COLO668 (cell line): ENCODE results near the gene PTPN21.
A peak's percentile ranks its signal among the peaks of the same experiment; 100 is the strongest.

Experiments used
- DNase-seq: peaks from one replicate; lab custom pipeline; 2025; ENCODE audit not compliant: unreplicated experiment; lab: John Stamatoyannopoulos, UW

Gene PTPN21

DNA sequence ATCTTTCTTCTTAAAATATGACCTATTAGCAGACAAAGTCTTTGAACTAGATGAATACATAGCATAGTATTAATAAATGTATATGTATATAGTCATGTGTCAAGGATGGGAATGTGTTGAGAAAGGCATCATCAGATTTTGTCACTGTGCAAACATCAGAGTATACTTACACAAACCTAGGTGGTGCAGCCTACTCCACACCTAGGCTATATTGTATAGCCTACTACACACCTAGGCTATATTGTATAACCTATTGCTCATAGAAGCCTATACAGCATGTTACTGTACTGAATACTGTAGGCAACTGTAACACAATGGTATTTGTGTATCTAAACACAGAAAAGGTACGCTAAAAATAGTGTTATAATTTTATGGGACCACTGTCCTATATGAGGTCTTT, 47.6 kb downstream of the PTPN21 start:
- no peak for DNase-seq

DNA sequence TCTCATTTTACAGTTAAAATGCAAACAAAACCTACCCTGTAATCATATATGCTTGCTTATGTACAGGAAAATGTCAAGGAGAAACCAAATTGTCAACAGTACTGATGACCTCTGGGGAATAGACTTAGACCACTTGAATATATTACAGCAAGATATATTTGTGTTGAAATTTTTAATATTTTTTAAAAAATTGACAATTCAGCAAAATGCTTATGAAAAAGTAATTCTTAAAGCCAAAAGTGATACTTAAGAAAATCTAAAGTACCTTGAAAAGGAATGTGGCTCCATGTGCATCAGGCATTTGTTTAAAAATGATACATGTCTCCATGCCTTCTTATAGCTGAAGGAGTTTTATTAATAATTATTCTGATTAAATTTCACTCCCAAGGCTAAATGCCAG, 49.2 kb downstream of the PTPN21 start:
- DNase-seq = no peak

DNA sequence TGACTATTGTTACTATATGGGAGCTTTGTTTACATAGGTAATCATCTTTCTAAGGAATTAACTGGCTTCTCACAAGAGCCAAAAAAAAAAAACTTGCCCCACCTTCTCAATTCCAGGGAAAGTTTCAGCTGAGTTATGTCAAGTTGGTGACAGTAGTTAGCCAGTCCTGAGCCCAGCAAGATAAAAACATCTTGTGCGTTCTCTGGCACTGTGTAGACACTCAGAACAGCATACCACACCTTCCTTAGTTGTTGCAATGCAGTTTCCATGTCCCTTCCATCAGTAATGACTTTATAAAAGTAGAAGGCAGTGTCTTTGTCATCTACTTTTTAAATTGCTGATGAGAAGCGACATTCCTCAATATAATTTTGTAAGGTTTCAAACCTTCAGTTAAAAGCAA, 50.2 kb downstream of the PTPN21 start:
- DNase-seq = no peak

DNA sequence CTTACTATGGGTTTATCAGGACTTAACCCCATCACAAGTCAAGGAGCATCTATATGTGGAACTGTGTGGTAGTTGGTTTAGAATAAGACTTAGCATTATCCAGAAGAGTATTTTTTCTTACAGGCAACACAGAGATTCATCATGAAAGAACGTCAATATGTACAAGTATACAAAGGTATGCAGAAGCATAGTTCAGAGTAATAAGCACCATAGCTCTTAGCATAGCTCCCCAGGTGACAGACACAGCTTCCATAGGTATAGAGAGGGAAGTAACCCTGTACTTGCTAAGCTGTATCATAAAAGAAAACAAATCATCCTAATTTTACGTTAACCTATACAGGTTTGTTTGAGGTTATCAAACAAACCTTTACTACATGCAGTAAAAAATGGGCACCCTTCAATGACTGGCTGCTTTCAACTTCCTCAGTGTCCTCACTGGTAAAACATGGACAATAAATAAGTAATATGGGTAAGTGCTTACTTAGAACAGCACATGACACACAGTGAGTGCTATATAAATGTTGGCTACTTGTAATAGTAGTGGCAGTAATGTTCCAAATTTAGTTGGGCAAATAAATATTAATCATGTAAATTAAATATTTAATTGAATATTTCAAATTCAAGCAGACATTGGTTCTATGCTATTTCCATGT, 50.9 kb downstream of the PTPN21 start:
- no peak for DNase-seq

DNA sequence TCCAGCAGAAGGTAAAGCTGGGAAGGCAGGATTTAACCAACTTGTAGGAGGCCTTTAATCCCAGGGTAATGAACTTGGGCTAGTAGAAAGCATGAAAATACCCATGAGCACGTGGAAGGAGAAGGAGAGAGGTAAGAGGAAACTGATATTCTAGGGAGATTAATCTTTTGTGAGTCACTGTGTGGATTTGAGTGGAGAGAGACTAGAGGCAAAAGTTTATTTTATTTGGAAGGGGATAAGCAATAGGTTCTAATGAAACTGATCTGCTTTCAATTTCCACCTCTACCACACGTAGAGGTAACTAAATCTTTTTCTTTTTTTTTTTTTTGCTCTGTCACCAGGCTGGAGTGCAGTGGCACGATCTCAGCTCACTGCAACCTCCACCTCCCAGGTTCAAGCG, 52.1 kb downstream of the PTPN21 start:
- no peak for DNase-seq

DNA sequence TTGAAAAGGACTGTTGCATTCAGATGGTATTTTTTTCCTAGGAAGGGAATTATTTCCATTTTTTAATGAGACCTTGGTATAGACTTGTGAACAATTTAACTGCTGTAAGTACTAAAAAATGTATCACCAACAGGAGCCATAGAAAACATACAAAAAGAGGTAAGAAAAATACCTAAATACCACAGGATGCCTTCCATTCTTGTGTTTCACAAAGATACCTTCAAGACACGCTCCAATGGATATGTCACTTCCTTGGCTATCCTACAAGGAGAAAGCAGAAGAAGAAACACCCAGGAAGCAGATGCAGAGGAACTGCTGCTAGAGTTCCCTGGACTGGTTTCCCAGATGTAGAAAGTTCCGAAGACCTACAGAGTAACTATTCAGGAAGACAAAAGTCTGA, 54.2 kb downstream of the PTPN21 start:
- no peak for DNase-seq

DNA sequence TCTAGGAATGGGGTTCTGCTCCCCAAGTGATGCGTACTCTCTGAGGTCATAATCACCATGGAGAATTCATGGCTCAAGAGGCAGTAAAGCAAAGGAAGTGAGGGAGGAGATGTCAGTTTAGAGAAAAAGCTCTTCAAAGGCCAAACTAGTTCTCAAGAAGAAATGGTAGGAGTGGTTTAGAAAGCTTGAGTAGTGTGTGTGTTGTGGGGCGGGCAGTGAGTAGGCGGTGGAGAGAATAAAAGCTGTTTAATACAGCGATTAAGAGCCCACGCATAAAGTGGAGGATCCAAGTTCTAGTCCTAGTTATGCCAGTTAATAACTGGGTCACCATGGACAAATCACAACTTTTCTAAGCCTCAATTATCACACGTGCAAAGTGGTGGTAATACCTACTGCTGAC, 55.6 kb downstream of the PTPN21 start:
- no peak for DNase-seq

DNA sequence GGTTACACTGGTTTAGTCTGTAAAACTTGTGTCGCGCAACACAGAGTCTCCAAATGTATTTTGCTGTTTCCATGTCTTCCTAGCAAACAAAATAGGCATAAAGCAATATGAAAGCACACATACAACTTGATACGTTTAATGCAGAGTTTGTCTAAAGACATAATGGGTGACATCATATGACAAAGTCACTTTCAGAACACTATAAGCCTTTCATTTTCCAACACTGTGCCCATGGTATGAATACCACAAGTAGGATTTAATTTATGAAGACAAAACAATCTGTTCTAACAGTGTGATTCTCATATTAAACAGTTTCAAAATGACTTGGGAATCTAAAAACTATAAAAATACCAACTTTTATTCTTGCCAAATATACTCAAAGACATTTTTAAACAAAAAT, 58.4 kb downstream of the PTPN21 start:
- no peak for DNase-seq

DNA sequence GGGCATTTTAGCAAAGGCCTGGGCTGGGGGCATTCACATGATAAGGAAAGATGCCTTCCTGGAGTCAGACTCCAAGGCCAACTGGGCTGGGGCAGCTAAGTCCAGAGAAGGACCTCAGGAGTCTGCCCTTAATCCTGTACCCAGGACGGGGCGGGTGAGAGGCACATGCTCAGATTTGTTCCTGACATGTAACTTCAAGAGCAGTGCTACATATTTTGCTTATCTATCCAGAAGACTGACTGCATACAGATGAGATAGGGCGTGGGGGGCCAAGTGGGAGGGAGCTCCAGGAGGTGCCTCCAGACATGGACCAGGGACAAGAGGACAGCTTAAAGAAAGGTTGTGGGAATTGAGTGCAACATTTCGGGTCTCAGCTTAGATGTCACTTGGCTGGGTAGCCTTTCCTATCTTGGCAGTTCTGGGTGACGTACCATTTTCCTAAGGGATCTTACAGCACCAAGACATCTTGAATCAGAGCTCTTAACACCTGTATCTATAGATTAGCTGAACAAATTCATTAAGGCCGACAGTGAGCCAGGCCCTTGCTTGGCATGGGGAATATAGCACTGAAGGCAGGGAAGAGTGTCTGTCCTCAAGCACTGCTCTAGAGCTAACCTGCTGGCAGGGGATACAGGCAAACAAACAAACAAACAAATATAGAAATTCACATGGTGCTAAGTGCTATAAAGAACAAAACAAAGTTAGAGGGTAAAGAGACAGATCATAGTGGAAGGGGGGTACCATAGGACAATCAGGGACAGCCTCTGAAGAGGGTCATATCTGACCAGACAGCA, 61.2 kb downstream of the PTPN21 start:
- no peak for DNase-seq

DNA sequence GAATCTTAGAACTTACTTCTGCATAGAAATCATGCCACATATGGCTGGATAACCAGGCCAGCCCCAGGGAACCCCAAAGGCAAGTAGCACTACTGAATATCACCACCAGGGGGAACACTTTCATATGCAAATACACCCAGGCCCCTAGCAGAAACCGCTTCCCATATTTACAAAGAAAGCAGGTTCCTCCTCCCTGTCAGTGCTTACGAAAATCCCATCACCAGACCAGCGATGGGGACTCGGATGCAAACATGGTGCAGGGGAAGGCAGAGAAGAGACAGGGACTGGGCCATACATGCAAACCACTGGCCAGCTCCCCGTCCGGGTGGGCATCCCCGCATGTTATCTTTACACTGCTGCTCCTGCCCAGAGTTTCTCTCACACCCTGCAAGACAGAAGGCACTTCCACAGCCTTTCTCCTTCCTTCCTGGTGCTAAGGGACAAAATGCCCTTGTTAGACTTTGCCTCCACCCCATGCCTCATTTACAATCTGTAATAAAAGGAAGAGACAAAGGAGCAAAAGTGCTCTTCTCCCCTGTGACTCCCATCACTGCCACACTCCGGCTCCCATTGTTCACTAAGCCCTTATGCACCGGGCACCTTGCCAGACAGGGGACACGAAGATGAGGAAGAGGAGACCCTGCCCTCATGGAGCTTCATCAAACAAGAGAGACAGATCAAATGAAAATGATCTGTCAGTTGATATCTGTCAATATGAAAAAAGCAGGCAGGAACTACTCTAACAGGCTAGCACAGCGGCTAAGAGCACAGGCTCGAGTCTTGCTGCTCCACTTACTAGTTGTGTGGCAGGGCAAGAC, 62.3 kb downstream of the PTPN21 start:
- DNase-seq = peak; percentile 80

DNA sequence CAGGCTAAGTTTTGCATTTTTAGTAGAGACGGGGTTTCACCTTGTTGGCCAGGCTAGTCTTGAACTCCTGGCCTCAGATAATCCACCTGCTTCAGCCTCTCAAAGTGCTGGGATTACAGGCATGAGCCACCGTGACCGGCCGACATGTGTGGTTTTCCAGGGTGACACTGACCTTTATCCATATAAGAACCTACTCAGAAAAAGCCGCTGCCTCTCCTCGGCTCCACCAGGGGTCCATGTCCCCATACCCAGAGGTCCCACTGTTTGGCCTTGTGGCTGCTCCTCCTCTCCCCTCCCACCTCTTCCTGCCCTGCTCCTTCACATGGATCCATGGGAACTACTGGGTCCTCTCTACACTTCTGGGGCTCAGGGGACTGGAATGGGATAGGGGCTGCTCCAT, 64.6 kb downstream of the PTPN21 start:
- no peak for DNase-seq

DNA sequence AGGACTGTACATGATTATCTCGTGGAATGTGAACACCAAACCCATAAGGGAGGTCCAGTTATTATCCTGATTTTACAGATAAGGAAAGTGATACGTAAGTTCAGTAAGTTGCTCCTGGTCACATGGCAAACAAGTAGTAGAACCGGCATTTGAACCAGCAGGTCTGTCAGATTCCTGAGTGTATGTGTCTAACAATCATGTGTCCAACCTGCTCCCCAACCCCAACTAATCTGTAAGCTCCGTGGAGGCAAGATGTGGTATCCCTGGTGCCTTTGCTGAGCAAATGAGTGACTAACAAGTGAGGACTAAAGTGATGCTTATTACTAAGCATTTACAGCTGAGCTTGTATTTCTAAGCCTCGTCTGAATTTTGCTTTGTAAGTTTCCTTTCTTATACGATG, 65.9 kb downstream of the PTPN21 start:
- DNase-seq = no peak

DNA sequence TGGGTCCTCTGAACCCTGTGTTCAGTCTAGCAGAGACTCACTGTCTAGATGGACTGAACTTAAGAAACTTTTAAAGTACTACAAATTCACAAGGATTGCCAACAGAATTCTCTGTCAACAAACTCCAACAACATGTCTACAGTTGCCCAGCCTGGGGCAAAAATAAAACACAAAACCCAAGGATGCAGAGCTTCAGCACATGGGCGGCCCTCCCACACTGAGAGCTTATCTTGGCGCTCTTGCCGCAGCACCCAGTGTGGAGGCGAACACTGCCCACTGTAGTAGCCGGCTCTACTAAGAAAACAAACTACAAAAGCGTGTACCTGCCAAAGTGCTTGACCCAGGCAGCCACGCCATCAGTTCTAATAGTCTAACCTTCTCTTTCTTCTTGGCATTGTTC, 66.7 kb downstream of the PTPN21 start:
- DNase-seq = no peak

DNA sequence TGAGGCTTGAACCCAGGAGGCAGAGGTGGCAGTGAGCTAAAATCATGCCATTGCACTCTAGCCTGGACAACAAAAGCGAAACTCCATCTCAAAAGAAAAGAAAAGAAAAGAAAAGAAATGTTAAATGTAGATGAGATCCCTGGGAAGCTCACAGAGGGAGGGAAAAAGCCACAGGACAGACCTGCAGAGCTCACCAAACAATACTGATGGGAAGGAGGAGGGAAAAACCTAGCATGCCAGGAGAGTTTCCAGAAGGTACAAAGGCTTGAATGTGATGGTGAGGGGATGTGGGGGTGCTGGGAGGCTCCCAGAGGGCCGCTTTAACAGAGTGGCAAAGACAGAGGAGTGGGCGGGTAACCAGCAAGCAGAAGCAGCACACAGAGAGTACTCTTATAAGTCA, 72.3 kb downstream of the PTPN21 start:
- DNase-seq = no peak

DNA sequence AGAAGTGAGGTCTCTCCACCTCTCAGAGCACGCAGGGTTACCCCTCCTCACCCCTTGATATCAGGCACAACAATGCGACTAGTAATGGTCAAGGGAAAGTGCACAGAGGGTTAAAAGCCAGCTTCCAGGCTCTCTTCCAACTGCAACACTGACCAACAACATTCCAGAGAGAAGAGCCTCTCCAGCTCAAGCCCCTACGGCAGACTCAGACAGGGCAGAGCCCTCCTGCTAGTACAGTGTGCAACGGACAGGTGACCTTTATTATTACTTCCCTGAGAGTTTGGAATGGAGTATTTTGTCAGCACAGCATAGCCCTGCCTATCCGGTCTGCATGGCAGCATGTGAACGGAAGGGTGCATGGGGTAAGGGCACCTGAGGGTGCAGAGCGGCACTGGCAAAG, 73.0 kb downstream of the PTPN21 start:
- DNase-seq = no peak

DNA sequence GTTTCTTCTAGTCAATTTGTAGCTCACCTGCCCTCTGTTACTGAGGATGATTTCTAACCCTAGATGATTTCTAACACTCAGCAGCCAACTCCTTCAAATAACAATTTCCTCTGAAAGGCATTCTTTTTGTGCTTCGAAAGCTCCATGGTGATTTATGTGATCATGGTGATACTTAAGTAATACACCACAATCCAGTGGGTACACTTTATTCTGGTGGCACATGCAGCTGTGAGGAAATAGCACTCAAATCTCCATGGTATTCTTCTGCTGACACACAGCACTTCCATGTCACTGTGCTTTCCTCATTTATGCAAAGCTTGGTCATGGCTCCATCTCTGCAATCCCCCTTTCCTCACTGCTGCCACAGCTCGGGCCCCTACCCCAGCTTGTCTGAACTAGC, 73.7 kb downstream of the PTPN21 start:
- DNase-seq = no peak

DNA sequence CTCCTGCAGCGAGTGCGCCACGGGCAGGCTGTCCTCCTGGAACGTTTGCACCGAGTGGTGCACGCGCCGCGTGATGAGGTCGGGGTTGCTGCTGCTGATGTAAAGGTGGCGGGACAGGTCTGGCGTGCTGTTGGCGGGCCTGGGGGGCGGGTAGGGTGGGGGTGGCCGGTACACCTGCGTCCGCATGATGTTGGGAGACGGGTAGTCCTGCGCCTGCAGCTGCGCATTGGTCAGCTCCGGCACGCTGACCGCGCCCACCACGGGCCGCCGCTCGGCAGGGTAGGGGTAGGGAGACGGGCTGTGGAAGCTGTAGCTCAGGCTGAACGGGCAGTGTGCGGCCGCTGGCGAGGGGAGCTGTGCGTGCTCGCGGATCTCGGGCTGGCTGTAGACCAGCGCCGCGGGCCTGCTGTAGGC, 75.2 kb downstream of the PTPN21 start:
- DNase-seq = no peak

DNA sequence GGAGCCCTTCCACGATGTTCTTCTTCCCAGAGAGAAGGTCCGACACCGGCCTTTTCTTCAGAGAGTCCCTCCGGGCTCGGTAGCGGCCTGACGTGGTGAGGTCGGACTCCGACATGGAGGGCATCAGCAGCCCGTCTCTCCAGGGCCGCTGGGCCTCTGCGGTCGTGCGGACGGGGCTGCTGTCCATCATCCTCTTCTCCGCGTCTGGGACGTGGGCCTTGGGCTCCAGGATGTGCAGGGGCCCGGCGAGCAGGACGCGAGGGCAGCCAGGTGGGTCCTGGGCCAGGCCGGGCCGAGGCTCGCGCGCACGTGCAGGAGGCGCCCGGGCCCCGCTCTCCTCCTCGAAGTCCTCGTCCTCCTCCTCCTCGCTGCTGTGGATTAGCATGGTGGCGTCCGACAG, 75.9 kb downstream of the PTPN21 start:
- DNase-seq = no peak

DNA sequence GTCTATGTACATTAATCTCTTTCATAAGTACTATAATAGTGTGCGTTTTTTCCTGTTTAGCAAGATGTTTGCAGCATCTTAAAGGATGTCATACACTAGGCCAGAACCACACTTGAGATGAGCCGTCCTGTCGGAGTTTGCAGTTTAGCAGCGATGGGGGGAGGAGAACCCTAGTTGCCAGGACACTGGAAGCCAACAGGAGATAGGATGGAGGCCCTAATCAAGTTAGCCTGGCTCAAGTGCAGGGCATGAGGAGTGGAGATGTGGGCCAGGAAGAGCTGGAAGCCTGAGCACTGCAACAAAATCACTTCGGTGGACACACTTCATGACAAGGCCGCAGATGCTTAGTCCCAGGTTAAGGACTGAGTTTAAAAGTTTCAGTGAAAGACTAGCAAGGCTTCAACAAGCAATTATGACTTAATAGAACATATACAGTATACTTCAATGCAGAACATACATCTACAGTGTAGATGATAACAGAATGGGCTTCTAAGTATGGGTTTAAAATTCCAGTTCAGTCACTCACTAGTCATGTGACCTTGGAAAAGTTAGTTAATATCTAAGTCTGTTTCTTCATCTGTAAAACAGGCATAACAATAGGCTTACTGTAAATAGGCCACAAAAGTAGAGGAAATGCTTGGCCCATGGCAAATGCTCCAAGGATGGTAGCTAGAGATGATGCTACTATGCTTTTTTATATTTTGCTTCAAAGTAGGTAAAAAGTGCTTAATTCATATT, 77.1 kb downstream of the PTPN21 start:
- no peak for DNase-seq

DNA sequence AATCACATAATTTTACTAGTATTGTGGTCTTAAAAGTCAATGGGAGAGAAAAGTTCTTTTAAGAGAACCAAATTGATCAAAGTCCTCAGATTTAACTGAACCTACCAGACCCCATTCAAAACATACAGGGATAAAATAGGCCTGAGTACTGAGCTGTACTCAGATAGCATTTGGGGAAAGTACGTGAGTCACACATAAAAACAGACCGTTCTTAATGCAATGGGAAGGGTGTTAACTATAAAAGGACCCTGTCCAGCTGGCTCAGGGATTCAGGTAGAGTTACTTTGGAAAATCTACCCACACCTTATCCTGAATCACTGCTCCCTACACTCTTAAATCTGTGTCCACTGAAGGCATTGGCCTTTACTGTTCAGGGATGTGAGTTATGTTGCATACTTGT, 78.0 kb downstream of the PTPN21 start:
- DNase-seq = no peak

DNA sequence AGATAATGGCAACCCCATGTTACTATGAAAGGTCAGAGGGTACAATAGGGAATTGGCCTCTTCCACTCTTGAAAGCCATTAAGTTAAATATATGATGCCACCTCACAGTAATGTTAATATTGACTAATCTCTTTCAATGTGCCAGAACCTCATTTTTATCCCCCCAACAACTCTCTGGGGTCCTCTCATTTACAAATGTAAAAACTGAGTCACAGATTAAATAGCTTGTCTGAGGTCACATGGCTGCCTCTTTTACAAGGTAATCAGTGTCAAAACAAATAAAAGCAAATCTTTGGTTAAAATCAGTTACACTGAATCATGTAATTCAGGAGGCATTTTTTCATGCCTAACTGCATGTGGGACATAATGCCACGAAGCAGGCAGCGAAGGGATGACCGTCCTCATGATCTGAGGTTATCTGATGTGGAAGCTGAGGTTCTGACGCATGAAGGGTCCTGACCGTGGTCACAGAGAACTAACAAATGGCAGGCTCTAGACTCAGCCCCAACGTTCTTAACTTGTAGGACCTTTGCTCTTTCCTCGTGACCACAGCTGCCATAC, 78.5 kb downstream of the PTPN21 start:
- no peak for DNase-seq
